ENCODE data around the gene SEMA3A.

SEMA3A gene

DNA sequence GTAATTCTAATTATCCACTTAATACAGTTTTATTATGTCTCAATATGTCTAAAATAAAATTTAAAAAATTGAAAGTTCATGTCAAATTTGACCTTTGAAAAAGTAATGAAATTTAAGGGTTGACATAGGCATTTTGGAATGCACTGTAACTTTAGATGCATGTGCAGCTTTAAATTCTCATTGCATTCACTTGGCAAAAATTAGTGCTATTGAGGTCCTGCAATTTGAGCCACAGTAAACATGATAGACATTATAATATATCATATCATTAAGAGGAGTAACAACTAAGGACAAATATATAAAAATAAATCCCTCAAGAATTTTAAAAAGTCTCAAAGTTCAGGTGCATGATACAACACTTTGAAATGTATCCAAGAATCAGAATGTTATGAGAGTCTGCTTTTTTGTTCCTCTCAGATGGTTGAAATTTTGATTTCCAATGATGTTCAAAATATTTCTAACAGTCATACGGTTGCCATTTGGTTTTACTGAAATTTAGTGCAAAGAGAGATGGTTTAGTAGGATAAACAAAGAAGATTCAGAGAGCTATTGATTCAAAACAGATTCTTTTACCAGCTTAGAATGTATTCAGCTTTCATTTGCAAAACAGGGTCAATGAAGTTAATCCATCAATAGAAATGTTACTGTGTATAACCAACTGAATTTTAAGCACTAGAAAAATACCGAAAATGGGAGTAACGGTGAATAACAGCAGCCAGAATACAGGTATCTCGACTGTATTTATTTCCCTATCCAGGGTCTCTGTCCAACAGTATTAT, 71.8 kb downstream of the SEMA3A start:
- no peak overlapping the region for H3K4me3 ChIP-seq (ENCODE audit: control insufficient read depth, low read depth, low read length)
- TF ChIP-seq CTCF (IDR thresholded peaks at IDR 0.05; ENCODE audit: control insufficient read depth, insufficient read depth, low read depth, low read length, missing control alignments) = no peak
- no peak for DNase-seq (ENCODE audit: low read depth)

- no peak for TF ChIP-seq CTCF (IDR thresholded peaks at IDR 0.05; ENCODE audit: control insufficient read depth, insufficient read depth, low read depth, low read length, missing control alignments)
- H3K4me3 ChIP-seq (ENCODE audit: control insufficient read depth, low read depth, low read length) = no peak overlapping the region
- DNase-seq (ENCODE audit: low read depth) = no peak
Measured at GRCh38 chr7:84117304-84117703, 77.3 kb downstream of the SEMA3A start.

DNA sequence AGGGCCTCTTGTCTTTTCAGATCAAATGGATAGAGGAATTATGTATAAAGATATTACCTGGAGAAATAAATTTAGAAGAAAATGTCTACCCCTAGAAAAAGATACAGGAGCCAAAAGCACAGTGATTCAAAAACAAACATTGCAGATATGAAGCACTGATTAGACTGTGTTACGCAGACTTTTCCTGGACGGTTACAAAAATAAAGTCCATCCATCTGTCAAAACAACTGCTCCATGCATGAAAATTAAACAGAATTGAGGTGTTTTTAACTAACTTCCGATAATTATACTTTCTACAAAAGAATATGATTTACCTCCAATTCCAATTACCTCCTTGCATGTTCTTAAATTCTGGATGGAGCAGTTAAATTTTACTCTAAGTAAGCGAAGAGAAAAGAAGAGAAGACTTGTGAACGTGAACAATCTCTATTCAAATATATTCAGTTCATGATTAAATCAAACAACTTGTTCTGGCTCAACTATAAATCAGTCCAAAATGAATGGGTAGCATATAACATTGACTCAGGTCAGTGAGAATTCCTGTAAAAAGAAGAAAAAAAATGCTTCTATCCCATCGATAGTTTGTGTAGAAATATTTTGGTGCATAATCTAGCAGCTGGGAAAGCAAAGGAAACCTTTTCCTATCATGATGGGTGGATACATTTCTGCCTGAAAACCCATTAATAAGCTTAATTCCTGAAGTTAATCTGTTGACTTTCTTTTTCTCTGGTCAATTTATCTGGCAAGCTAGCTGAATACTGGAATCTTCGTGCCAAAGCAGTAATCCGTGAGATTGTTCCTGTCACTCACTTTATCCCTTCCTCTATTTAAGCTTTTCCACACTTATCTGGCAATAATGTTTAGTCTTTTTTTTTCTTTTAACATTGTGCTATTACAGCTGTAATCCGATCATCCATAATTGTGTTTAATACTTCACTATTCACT, 80.4 kb downstream of the SEMA3A start:
- no peak overlapping the region for H3K4me3 ChIP-seq (ENCODE audit: control insufficient read depth, low read depth, low read length)
- no peak for TF ChIP-seq CTCF (IDR thresholded peaks at IDR 0.05; ENCODE audit: control insufficient read depth, insufficient read depth, low read depth, low read length, missing control alignments)
- no peak for DNase-seq (ENCODE audit: low read depth)

- DNase-seq (ENCODE audit: low read depth) = no peak
- no peak overlapping the region for H3K4me3 ChIP-seq (ENCODE audit: control insufficient read depth, low read depth, low read length)
- no peak for TF ChIP-seq CTCF (IDR thresholded peaks at IDR 0.05; ENCODE audit: control insufficient read depth, insufficient read depth, low read depth, low read length, missing control alignments)
Measured at GRCh38 chr7:84113286-84113685, 81.3 kb downstream of the SEMA3A start.

- DNase-seq (ENCODE audit: low read depth) = no peak
- no peak for TF ChIP-seq CTCF (IDR thresholded peaks at IDR 0.05; ENCODE audit: control insufficient read depth, insufficient read depth, low read depth, low read length, missing control alignments)
- H3K4me3 ChIP-seq (ENCODE audit: control insufficient read depth, low read depth, low read length) = no peak overlapping the region
Measured at GRCh38 chr7:84112771-84113170, 81.8 kb downstream of the SEMA3A start.

DNA sequence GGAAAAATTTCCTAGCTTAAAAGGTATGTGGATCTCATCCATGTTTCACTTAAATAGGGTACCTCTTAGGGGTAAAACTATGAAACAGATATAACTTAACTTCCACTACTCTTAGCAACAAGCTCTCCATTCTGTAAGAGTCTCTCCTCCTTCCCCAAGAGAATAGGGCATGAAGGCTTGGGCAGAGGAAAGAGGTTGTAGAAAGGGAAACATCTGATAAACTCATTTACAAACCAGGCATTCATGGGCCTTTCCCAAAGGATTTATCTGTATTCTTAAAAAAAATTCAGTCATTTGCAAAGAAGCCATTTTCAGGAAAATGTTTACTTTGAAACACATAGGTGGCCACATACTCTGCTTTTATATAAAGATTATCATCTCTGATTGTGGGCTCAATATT, 82.7 kb downstream of the SEMA3A start:
- no peak overlapping the region for H3K4me3 ChIP-seq (ENCODE audit: control insufficient read depth, low read depth, low read length)
- no peak for DNase-seq (ENCODE audit: low read depth)
- TF ChIP-seq CTCF (IDR thresholded peaks at IDR 0.05; ENCODE audit: control insufficient read depth, insufficient read depth, low read depth, low read length, missing control alignments) = no peak
